Left ventricle myocardium superior (tissue), 1 donor: ENCODE results near the gene GALNT13. TPM values are rescaled to one million over a fixed set of nuclear protein-coding genes. Genes with fewer than 3 reads are reported as not detected.
"Not testable (repeated sequence)": the region's sequence is repeated elsewhere in the genome, so short reads cannot be mapped to it uniquely, and the experiment has no call there.

ENCODE experiments used
- ATAC-seq: fragments of 200-7000 bp; cut with Tn5 transposase; one replicate; pipeline ENCODE4 v1.9.1; 2020; ENCODE audit warnings: mild to moderate bottlenecking, moderate library complexity
- DNase-seq: peaks from one replicate; pipeline ENCODE4 v3.0.0-alpha.2; 2020
- intact Hi-C: fragments of 100-400 bp; cut with micrococcal nuclease; formaldehyde crosslinking; loops from one replicate; pipeline ENCODE4 v1.11.0; 2022
- total RNA-seq: library from RNA; stranded (reverse); fragmentation: NEBNext Ultra II Directional; extraction: Animal tissue kit (Norgen Biotek cat#: 25700); gene quantifications from one replicate; pipeline ENCODE4 v1.2.1, GENCODE V29; 2021
- donor health status: DM: no; HTN: yes; CAD: no; lungs with severe emphysema.

GALNT13 gene
- total RNA-seq, 1 donor from 2014 or later, result 0.15 TPM

DNA sequence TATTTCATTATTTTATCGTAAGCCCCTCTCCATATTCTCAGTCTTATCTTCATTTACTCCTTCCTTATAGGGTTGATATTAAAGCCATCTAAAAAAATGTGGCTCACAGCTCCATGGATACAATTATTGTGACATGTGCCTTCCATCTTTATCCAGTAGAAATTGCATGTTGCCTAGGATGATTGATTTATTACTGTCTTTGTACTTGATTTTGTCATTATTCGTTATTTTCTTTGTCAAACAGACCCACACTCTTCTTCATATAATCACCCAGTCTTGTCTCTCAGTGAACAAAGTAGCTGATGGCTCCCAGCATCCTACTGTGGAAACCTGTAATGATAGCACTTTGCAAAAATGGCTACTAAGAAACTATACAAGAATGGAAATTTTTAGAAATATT is 574.6 kb downstream of the GALNT13 start:
- DNase-seq (no peak), ATAC-seq (no peak)
- intact Hi-C loops, result no loop called here

DNA sequence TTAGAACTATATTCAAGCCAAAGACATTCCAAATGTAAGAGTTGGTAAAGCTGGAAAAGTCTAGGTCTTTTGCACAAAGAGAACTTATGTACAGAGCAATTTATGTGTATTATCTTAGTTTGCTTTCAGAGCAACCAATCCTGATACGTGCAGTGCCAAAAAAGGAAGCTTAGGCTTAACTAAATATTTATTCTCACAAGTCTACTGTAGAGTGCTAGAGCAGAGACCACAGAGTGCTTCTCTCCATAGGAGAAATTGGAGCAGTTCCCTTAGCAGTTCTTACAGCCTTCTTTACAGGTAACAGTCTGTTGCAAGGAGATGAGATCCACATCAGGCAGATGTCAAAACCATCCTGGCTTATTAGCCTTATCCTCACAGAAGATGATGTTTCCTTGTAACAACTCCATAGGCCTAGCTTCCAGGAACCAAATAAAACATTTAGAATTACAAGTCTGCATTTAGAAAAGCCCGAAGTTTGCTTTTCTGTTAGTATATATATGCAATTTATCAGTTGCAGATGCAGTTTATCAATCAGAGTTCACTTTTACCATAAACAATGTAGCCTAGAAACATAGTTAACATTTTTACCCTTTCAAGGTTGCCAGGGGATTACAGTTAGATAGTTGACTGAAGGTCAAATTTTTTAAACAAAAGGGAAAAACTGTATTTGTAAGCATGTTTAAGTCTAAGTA is 576.2 kb downstream of the GALNT13 start:
- DNase-seq (no peak), ATAC-seq (no peak)
- intact Hi-C loops, result no loop called here

DNA sequence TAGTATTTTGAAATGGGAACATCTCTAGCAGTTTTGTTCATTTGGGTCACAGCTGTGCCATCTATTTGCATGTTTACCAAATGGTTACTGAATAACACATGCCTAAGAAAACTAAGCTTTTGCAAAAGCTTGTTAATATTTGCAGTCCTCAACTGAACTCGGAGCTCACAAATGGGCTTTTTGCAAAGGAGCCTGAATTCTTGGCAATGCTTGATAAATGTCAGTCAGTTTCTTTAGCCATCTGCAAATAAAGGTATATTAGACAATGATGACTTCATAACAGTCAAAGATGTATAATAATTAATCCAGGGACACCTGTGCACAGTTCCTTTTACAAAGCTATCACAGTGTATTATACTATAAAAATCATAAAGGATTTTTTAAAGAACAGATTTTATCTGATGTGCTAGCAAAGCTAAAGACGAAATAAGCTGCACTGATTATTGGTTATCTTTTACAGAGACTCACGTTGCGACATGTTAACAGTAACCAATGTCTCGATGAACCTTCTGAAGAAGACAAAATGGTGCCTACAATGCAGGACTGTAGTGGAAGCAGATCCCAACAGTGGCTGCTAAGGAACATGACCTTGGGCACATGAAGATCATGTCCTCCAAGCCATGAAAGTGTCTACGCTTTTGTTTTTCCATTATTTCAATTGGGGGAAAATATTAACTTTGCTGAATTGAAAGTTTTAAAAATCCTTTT is 578.4 kb downstream of the GALNT13 start:
- ATAC-seq, result no peak
- intact Hi-C loops, result no loop called here
- DNase-seq, result no peak

DNA sequence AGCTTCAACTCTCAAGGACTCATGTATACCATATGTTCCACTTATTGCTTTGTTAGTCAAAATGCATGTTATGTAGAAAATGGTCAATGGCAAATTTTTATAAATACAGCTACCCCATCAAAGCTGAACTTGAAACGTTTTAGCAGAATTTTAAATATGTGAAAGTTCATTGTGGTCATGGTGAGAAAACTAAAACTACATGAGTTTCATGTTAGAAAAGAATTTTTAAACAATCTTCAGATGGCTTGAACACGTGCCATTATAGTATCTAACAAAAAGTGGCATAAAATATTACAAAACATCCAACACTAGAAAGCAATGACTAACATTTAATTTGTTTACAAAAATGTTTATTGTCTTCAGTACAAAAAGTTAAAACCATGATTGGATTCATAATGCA is 580.7 kb downstream of the GALNT13 start:
- intact Hi-C loops, result no loop called here
- ATAC-seq, result no peak
- no peak for DNase-seq

DNA sequence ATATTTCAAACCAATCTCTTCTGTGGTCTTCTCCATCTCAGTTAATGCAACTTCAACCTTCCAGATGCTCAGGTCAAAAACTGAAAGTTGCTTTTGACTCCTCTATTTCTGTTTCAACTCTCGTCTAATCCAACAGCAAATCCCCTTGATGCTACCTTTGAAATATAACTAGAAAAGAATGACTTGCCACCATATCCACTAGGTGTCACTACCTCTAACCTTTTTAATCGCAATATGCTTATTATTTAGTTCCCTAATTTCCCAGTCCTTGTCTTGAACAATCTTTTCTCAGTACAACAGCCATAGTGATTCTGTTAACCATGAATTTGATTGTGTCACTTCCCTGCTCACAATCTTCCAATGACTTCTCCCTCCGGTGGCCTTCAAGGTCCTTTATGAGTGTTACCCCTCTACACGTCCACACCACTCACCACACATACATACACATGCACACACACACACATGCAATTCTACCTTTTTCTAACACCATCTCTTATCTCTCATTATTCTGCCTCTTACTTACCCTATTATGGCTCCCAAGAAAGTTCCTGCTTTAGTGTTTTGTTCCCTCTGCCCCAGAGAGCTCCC is 581.3 kb downstream of the GALNT13 start:
- ATAC-seq (no peak), DNase-seq (no peak)
- intact Hi-C loops, result no loop called here

DNA sequence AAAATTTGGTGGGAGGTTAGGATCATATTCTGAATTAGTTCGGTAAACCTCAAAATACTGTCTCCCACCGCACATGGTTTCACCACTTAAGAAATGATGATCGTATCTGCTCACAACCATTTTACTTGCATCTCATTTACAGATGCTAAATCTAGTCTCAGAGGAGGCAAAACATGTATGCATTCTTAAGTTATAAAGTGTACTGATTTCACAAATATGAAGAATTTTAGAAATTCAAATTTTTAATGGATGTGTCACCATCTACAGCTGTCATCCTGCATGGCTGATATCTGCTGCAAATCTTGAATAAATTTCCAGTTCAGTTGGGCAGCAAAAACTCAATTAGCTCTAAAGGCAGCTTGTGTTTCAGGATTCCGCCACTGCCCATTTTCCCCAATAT is 583.4 kb downstream of the GALNT13 start:
- no peak for ATAC-seq
- DNase-seq, result no peak
- intact Hi-C loops, result no loop called here

DNA sequence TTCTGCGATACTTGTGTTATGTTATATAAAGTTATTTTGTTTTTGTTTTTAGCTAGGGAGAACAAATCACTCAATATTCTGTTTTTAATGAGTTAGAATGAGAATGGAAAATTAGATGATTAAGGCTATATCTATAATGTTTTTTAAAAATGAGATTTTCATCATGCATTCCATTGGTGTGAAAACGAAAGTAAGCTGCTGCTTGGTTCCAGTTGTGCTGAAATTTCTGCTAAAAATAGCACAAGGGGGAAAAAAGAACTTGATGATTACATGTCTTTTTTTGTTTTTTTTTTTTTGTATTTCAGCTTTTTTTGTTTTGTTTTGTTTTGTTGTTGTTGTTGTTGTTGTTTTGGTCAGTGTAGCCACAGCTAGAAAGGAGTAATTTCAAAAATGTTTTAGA is 584.1 kb downstream of the GALNT13 start:
- ATAC-seq, result no peak
- no peak for DNase-seq
- intact Hi-C loops, result no loop called here

DNA sequence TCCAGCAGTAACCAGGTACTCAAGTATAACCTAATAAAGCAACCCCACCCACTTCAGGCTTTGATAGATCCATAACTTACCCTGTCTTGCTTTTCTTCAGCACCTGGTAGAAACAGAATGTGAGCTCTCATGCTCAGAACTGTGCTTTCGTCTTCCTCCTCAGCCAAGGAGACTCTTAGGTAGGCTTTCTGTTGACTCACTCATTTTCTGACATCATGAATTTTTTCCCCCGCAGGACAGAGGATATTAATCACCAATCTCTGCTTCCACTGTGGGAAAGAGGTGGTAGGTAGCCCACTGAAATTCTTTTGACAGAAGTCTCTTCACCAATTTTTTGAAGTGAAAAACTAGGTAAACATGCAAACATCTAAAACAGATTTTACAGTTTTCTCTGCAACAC is 585.6 kb downstream of the GALNT13 start:
- intact Hi-C loops, result no loop called here
- no peak for DNase-seq
- ATAC-seq, result no peak

DNA sequence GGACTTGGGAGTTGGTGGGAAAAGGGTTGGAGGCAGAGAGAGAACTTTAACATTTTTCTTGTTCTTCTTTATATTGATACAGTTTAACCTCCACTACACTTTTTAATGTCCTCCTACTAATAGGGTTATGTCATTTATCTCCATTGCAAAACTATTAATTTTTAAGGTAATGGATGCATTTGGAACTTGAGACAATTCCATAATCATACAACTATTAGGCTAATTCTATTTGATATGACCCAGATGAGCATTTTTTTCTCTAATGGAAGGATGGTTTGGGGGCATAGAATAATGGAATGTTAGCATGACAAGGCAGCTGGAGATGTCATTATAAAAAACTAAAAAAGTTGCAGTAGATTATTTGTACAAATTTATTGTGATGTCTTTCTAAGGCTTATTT is 587.6 kb downstream of the GALNT13 start:
- intact Hi-C loops, result no loop called here
- DNase-seq, result no peak
- no peak for ATAC-seq

DNA sequence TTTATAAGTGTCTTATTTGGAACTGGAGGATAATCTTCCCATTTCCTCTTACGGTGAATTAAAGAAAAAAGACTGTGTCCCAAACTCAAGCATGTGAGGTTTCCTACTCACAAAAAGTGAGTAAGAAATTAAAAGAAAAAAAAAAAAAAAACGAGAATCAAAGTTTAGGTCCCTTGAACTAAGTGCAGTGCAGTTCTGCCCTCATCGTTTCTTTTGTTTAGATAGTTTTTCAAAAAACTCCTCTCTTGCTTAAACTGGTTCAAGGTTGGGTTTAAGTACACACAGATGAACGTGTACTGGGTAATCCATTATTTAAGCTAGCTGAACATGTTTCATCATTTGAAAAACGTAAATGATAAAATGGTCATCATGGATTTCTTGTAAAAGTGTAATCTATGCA is 590.9 kb downstream of the GALNT13 start:
- intact Hi-C loops, result no loop called here
- DNase-seq (no peak), ATAC-seq (no peak)

DNA sequence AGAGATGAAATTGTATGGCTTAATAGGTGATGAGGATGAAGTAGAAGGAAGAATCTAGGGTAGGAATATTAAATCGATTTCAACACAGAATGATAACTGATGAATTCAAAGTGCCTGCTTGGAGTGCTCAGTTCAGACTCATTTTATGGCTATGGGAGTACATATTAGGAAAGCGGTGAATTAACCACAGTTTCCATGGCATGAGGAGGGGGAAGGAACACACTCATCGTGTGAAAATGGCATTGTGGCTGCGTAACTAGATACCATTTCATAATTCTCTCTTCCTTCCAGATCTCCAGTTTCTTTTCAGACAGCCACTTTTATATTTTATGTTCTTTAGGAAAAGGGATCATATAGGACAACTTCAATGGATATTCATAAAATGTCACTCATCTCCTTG is 594.5 kb downstream of the GALNT13 start:
- no peak for DNase-seq

DNA sequence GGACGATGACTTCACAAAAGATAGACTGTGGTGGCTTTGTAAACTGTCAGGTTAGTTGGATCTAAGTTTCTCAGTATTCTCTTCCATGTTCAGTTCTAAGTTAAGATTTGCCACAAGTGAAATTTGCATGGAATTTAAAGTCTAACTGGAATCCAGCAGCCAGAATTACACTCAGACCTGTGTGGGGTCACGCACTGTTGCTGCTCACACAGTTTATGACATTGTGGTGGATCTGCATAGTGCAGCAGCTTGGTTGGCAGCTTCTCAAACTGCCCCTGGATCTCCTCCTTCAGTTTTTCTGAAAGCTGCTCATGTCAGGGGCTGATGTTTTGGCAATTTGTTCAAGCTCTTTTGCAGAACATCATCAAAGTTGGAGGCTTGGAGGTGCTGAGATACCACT is 598.7 kb downstream of the GALNT13 start:
- ATAC-seq (no peak), DNase-seq (no peak)
- intact Hi-C loops, result no loop called here

More for the DNA sequence above, 594.5 kb downstream of the GALNT13 start:
- no peak for ATAC-seq
- intact Hi-C loops, result no loop called here

DNA sequence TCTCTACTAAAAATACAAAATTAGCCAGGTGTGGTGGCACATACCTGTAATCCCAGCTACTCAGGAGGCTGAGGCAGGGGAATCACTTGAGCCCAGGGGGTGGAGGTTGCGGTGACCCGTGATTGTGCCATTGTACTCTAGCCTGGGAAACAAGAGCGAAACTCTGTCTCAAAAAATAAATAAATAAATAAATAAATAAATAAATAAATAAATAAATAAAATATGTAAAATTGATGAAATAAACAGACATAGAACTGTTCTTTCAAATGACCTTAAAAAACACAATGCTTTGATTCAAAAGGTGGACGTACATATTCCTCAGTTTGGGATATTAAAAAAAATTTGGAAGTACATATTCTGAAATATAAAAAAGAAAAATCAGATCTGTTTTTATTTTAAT is 599.8 kb downstream of the GALNT13 start:
- DNase-seq, ATAC-seq, intact Hi-C loops: not testable (repeated sequence)

DNA sequence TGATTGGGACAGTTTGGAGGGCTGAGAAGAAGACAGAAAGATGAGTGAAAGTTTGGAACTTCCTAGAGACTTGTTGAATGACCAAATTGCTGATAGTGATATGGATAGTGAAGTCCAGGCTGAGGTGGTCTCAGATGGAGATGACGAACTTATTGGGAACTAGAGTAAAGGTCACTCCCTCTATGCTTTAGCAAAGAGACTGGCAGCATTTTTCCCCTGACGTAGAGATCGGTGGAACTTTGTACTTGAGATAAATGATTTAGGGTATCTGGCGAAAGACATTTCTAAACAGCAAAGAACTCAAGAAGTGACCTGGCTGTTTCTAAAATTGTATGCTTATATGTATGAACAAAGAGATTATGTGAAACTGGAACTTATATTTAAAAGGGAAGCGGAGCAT is 605.6 kb downstream of the GALNT13 start:
- intact Hi-C loops, result no loop called here
- ATAC-seq, result no peak
- no peak for DNase-seq

DNA sequence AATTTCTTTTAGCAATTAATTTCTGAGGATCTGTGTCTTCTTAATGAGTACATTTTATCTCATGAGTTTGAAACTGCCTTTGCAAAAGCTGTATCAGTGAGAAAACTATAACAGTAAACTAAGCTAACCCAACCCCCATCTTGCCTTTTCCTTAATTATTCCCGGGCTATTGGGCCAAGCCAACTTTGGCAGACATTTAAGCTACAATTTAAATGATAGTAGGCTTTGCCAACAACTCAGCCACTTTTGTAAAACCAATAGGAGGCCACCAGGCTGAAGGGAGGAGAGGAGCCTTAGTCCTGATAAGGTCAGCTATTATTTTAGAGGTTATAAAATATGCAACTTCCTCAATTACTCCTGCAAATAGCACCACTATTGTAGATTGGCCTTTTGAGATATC is 608.8 kb downstream of the GALNT13 start:
- intact Hi-C loops, result no loop called here
- ATAC-seq (no peak), DNase-seq (no peak)

DNA sequence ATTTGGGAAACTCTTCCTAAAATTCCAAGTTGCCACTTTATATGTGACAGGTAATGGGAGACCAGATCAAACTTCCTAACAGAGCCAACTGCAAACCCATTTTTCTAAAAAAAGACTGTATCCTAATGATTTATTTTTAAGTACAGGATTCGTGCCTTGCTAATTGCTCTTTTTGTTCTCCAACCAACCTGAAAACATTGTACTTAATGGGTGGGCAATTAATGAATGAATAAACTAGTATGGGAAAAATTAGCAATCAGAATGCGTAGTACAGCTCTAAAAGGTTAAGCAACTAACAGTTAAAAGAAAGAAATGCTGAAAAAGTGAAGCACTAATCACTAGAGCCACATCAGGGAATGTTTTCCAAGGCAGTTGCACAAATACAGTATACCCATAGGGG is 609.6 kb downstream of the GALNT13 start:
- no peak for DNase-seq
- intact Hi-C loops, result no loop called here
- ATAC-seq, result no peak

DNA sequence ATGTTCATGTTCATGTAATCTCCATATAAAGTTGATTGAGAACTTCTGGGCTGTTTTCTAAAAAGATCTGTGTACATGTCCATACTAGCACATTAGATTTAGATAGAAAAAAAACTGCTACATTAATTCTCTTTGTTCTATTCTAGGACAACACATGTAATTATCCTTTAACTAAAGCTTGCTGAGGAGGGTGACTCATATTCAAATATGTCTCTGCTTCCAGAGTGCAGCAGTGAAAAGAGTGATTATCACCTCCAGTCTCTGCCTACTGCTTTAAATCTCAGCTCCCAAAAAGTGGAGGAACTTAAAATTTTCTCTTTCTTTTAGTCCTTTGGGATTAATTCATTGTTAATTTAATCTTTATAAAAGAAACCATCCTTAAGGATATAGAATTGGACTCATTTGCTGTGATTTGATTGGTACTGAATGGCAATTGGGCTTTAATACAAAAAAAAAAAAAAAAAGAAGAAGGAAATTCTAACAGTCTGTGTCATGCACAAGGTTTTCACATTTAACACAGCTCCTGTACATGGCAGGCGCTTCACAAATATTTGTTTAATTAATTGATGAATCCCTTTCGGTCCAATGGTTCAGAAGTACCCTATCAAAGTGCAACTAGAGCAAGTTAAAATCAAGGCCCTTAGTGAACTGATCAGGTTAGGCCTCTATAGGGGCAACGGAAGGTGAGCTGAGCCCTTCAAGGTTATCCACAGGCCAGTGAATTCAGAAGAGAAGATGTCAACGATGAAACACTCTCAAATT is 612.8 kb downstream of the GALNT13 start:
- intact Hi-C loops, result no loop called here
- ATAC-seq, result no peak
- no peak for DNase-seq

DNA sequence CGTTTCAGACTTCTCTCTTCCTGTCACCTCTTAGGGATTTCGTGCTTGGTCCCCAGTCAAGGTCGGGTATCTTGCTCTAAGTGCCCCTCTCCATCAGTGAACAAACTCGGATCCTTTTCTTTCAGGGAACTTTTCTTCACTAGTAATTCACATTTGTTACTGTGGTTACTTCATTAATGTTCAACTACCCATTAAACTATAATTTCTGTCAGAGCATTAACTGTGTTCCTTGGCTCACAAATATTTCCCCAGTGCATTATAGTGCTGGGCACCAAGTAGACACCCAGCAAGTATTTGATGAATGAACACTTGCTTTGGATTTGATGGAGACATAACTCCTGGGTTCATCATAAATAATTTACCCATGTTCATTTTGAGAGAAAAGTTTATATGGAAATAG is 617.1 kb downstream of the GALNT13 start:
- no peak for DNase-seq
- no peak for ATAC-seq
- intact Hi-C loops, result no loop called here

DNA sequence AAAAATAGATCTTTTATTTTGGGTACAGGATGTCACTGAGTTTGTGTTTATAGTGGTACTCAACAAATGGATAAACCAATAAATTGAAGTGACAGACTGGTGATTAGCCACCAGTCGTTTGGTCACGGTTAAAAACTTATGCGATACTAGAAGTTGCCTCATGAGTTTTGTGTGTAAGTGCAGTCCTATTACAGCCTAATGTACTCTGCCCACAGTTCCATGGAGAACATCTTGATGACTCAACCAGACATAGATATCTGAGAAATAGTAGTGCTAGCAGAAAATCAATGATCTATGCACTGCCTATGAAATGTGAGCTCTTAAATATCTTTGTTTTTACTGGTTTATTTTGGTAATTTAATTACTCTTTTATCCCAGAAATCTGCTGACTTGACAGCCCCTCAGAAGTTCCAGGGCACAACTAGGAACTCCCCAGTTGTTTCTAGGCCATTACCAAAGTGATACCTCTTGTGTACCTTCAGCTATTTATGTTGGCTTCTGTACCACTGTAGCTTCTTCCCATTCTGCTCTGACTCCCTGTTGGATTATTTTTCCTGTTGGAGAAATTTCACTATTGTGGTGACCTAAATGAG is 617.6 kb downstream of the GALNT13 start:
- ATAC-seq, result no peak
- intact Hi-C loops, result no loop called here

DNA sequence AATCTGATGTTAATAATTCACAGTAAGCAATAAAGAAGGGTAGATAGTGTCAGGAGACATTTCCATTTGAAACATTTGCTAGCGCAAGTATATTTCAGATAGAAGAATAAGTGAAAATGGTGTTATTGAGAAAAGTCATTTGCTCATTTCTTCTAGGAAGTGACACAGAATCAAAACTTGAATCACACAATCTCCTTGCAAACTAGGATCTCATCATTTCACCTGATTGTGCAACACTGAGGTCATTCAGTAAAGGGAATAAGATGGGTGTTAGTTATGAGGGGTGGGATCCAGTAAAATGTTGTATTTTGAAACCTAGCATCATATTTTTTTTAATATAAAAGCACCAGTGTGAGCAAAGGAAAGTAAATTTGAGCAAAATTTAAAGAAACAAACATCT is 618.8 kb downstream of the GALNT13 start:
- no peak for ATAC-seq
- intact Hi-C loops, result no loop called here
- no peak for DNase-seq

More for the DNA sequence above, 617.6 kb downstream of the GALNT13 start:
- no peak for DNase-seq
